ENCODE results near the gene CDH22.

The CDH22 gene, protein sequence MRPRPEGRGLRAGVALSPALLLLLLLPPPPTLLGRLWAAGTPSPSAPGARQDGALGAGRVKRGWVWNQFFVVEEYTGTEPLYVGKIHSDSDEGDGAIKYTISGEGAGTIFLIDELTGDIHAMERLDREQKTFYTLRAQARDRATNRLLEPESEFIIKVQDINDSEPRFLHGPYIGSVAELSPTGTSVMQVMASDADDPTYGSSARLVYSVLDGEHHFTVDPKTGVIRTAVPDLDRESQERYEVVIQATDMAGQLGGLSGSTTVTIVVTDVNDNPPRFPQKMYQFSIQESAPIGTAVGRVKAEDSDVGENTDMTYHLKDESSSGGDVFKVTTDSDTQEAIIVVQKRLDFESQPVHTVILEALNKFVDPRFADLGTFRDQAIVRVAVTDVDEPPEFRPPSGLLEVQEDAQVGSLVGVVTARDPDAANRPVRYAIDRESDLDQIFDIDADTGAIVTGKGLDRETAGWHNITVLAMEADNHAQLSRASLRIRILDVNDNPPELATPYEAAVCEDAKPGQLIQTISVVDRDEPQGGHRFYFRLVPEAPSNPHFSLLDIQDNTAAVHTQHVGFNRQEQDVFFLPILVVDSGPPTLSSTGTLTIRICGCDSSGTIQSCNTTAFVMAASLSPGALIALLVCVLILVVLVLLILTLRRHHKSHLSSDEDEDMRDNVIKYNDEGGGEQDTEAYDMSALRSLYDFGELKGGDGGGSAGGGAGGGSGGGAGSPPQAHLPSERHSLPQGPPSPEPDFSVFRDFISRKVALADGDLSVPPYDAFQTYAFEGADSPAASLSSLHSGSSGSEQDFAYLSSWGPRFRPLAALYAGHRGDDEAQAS

GRCh38 chr20:46308258-46309157, at the start of gene CDH22:
Gene CDH22 (minus strand): TSS chr20:46308498. CDS start chr20:46251294, 57,204 bp downstream.
- Histone ChIP-seq H3K36me3 (ENCODE audit: control insufficient read depth in 2 of 2, insufficient read depth in 2 of 2, low read length in 2 of 2) (no peaks in the 10 kb centered on the region), H3K4me3 (ENCODE audit: low read length in 2 of 2) (peak within 1 kb of the TSS in 1 of 2 donors; percentile 67), H3K9me3 (ENCODE audit: control insufficient read depth in 2 of 2, low read length in 2 of 2) (no peaks in the 10 kb centered on the region), H3K4me1 (ENCODE audit: control insufficient read depth, insufficient read depth, low read length) (peaks cover 18% of the 10 kb centered on the region), H3K27ac (ENCODE audit: low read length) (no peak within 1 kb of the TSS), H3K27me3 (ENCODE audit: control insufficient read depth in 1 of 2, insufficient read depth in 2 of 2, low read length in 2 of 2) (peaks cover 75 to 93% of the 10 kb centered on the region in 2 donors), H3K9ac (ENCODE audit: low read length in 2 of 2) (no peak within 1 kb of the TSS)

DNA sequence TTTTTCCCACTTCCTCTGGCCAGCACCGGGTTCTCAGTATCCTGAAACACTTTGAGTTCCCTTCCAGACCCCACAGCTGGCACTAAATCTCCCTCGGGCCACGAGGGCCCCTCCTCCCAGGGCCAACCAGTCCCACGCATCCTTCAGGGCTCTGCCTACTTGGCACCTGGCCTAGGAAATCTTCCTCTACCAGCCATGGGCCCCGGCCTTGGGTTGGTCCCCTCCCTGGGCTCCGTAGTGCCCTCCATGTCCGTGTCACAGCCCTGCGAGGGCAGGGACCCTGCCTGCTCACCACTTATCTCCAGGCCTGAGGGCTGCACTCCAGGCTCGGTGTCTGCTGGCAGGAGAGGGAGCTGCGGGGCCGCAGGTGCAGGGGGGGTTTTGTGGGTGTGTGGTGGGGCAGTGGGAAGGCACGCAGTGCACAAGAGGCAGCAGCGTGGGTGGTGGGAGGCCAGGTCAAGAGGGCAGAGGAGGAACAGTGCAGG, 48.8 kb upstream of the CDH22 start:
- H3K4me3 ChIP-seq (ENCODE audit: low read length in 2 of 2): peak overlapping the region in 1 of 2 donors; percentile 22
- H3K9me3 ChIP-seq (ENCODE audit: control insufficient read depth in 2 of 2, low read length in 2 of 2): no peaks in the 10 kb centered on the region
- peak overlapping the region; percentile 18 to 29 for H3K9ac ChIP-seq (ENCODE audit: low read length in 2 of 2)
- H3K36me3 ChIP-seq (ENCODE audit: control insufficient read depth in 2 of 2, insufficient read depth in 2 of 2, low read length in 2 of 2): peaks cover 3 to 5% of the 10 kb centered on the region in 2 donors
- no peak overlapping the region for H3K27ac ChIP-seq (ENCODE audit: low read length)
- peaks cover 37% of the 10 kb centered on the region for H3K4me1 ChIP-seq (ENCODE audit: control insufficient read depth, insufficient read depth, low read length)
- H3K27me3 ChIP-seq (ENCODE audit: control insufficient read depth in 1 of 2, insufficient read depth in 2 of 2, low read length in 2 of 2): no peaks in the 10 kb centered on the region

GRCh38 chr20:46356195-46357029, 48.1 kb upstream of the CDH22 start:
- H3K9me3 ChIP-seq (ENCODE audit: control insufficient read depth in 2 of 2, low read length in 2 of 2): no peaks in the 10 kb centered on the region
- H3K4me3 ChIP-seq (ENCODE audit: low read length in 2 of 2): peak overlapping the region in 1 of 2 donors; percentile 22
- peaks cover 4 to 8% of the 10 kb centered on the region in 2 donors for H3K36me3 ChIP-seq (ENCODE audit: control insufficient read depth in 2 of 2, insufficient read depth in 2 of 2, low read length in 2 of 2)
- peaks cover 31% of the 10 kb centered on the region for H3K4me1 ChIP-seq (ENCODE audit: control insufficient read depth, insufficient read depth, low read length)
- H3K27ac ChIP-seq (ENCODE audit: low read length): no peak overlapping the region
- H3K9ac ChIP-seq (ENCODE audit: low read length in 2 of 2): peak overlapping the region in 1 of 2 donors; percentile 18
- H3K27me3 ChIP-seq (ENCODE audit: control insufficient read depth in 1 of 2, insufficient read depth in 2 of 2, low read length in 2 of 2): no peaks in the 10 kb centered on the region

GRCh38 chr20:46355778-46356177, 47.5 kb upstream of the CDH22 start:
- no peaks in the 10 kb centered on the region for H3K27me3 ChIP-seq (ENCODE audit: control insufficient read depth in 1 of 2, insufficient read depth in 2 of 2, low read length in 2 of 2)
- peaks cover 9 to 11% of the 10 kb centered on the region in 2 donors for H3K36me3 ChIP-seq (ENCODE audit: control insufficient read depth in 2 of 2, insufficient read depth in 2 of 2, low read length in 2 of 2)
- H3K4me1 ChIP-seq (ENCODE audit: control insufficient read depth, insufficient read depth, low read length): peaks cover 30% of the 10 kb centered on the region
- no peak overlapping the region for H3K4me3 ChIP-seq (ENCODE audit: low read length in 2 of 2)
- H3K27ac ChIP-seq (ENCODE audit: low read length): no peak overlapping the region
- H3K9me3 ChIP-seq (ENCODE audit: control insufficient read depth in 2 of 2, low read length in 2 of 2): no peaks in the 10 kb centered on the region
- no peak overlapping the region for H3K9ac ChIP-seq (ENCODE audit: low read length in 2 of 2)

- Histone ChIP-seq H3K4me1 (ENCODE audit: control insufficient read depth, insufficient read depth, low read length) (peaks cover 30% of the 10 kb centered on the region), H3K9me3 (ENCODE audit: control insufficient read depth in 2 of 2, low read length in 2 of 2) (no peaks in the 10 kb centered on the region), H3K9ac (ENCODE audit: low read length in 2 of 2) (no peak overlapping the region), H3K27ac (ENCODE audit: low read length) (no peak overlapping the region), H3K36me3 (ENCODE audit: control insufficient read depth in 2 of 2, insufficient read depth in 2 of 2, low read length in 2 of 2) (peaks cover 14 to 15% of the 10 kb centered on the region in 2 donors), H3K4me3 (ENCODE audit: low read length in 2 of 2) (no peak overlapping the region), H3K27me3 (ENCODE audit: control insufficient read depth in 1 of 2, insufficient read depth in 2 of 2, low read length in 2 of 2) (no peaks in the 10 kb centered on the region)
Observed at GRCh38 chr20:46354920-46355654, 46.8 kb upstream of the CDH22 start.

GRCh38 chr20:46354207-46354555, 45.9 kb upstream of the CDH22 start:
- Histone ChIP-seq H3K27ac (ENCODE audit: low read length) (no peak overlapping the region), H3K4me3 (ENCODE audit: low read length in 2 of 2) (no peak overlapping the region), H3K9me3 (ENCODE audit: control insufficient read depth in 2 of 2, low read length in 2 of 2) (no peaks in the 10 kb centered on the region), H3K27me3 (ENCODE audit: control insufficient read depth in 1 of 2, insufficient read depth in 2 of 2, low read length in 2 of 2) (no peaks in the 10 kb centered on the region), H3K36me3 (ENCODE audit: control insufficient read depth in 2 of 2, insufficient read depth in 2 of 2, low read length in 2 of 2) (peaks cover 15 to 17% of the 10 kb centered on the region in 2 donors), H3K9ac (ENCODE audit: low read length in 2 of 2) (no peak overlapping the region), H3K4me1 (ENCODE audit: control insufficient read depth, insufficient read depth, low read length) (peaks cover 24% of the 10 kb centered on the region)

DNA sequence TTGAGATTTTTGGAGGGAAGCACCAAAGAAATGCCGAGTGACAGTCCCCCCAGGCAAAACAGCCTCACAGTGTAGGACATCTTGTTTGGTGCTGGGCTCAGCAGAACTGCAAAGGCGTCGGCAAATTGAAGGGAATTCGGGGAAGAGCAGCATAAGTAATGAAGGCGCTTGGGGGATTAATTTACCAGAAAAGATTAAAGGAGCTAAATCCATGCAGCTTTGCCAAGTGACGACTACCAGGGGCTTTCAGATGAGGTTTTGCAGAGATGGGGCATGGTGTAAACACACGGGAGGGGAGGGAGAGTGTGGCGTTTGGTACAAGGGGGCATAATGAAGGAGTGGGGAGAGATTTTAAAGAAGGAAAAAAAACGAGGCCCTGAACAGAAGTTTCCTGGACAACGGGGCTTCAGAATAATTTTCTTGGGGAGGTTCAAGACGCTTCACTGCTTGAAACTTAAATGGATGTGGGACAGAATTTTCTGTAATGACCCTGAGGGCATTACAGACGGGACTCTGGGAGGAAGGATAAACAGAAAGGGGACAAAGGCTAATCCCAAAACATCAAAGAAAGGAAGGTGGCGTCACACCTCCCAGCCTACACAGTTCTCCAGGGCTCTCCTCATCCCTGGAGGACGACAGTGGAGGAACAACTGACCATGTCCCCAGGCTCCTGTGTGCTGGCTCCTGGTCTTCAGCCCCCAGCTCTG, 45.4 kb upstream of the CDH22 start:
- H3K36me3 ChIP-seq (ENCODE audit: control insufficient read depth in 2 of 2, insufficient read depth in 2 of 2, low read length in 2 of 2): peaks cover 15 to 17% of the 10 kb centered on the region in 2 donors
- H3K4me3 ChIP-seq (ENCODE audit: low read length in 2 of 2): no peak overlapping the region
- H3K27me3 ChIP-seq (ENCODE audit: control insufficient read depth in 1 of 2, insufficient read depth in 2 of 2, low read length in 2 of 2): no peaks in the 10 kb centered on the region
- H3K27ac ChIP-seq (ENCODE audit: low read length): no peak overlapping the region
- H3K4me1 ChIP-seq (ENCODE audit: control insufficient read depth, insufficient read depth, low read length): peaks cover 26% of the 10 kb centered on the region
- no peak overlapping the region for H3K9ac ChIP-seq (ENCODE audit: low read length in 2 of 2)
- no peaks in the 10 kb centered on the region for H3K9me3 ChIP-seq (ENCODE audit: control insufficient read depth in 2 of 2, low read length in 2 of 2)

GRCh38 chr20:46352370-46352938, 44.2 kb upstream of the CDH22 start:
- H3K27ac ChIP-seq (ENCODE audit: low read length): no peak overlapping the region
- no peaks in the 10 kb centered on the region for H3K27me3 ChIP-seq (ENCODE audit: control insufficient read depth in 1 of 2, insufficient read depth in 2 of 2, low read length in 2 of 2)
- H3K9me3 ChIP-seq (ENCODE audit: control insufficient read depth in 2 of 2, low read length in 2 of 2): no peaks in the 10 kb centered on the region
- H3K4me1 ChIP-seq (ENCODE audit: control insufficient read depth, insufficient read depth, low read length): peaks cover 27% of the 10 kb centered on the region
- no peak overlapping the region for H3K9ac ChIP-seq (ENCODE audit: low read length in 2 of 2)
- no peak overlapping the region for H3K4me3 ChIP-seq (ENCODE audit: low read length in 2 of 2)
- peaks cover 15 to 17% of the 10 kb centered on the region in 2 donors for H3K36me3 ChIP-seq (ENCODE audit: control insufficient read depth in 2 of 2, insufficient read depth in 2 of 2, low read length in 2 of 2)
